Naive thymus-derived CD4-positive, alpha-beta T cell (primary cell): ENCODE measurements around the gene RNF32. TPM values are rescaled to one million over a fixed set of nuclear protein-coding genes. Genes with fewer than 3 reads are reported as not detected.

Source experiments
- ATAC-seq: fragments of 150-1000 bp; cut with Tn5 transposase; 2 replicates; pipeline ENCODE4 v1.10.0; 2021; ENCODE audit warnings: mild to moderate bottlenecking, moderate library complexity
- CTCF ChIA-PET: fragments of 350-600 bp; sonication (Branson Sonifier 250); formaldehyde crosslinking; loops from one replicate; lab custom pipeline; 2021; ENCODE audit warnings: antibody characterized with exemption; lab: Charles Lee
- POLR2A ChIA-PET: fragments of 350-600 bp; sonication (Branson Sonifier 250); formaldehyde crosslinking; loops from one replicate; lab custom pipeline; 2021; ENCODE audit warnings: antibody characterized with exemption, inconsistent platforms; lab: Charles Lee
- DNase-seq, 9 donors: peaks; one replicate each; pipeline versions ENCODE4 v3.0.0 to v3.0.0-alpha.2; 2020 to 2022; ENCODE audit warnings: mixed read lengths in 1 of 9
- H3K27ac ChIP-seq: one replicate; pipeline ENCODE4 v1.7.0; 2013; ENCODE audit warnings: mild to moderate bottlenecking, low read depth, low read length, moderate library complexity
- H3K27me3 ChIP-seq, 2 donors: one replicate each; pipeline ENCODE4 v1.7.0; 2013; ENCODE audit warnings: low read length in 2 of 2, mild to moderate bottlenecking in 2 of 2, moderate library complexity in 2 of 2; ENCODE audit not compliant: control insufficient read depth in 2 of 2, insufficient read depth in 2 of 2
- H3K36me3 ChIP-seq, 3 experiments: 1 replicate in 2 of 3; 2 replicates in 1 of 3; pipeline ENCODE4 v1.7.0; 2013; ENCODE audit warnings: low read length in 3 of 3, mild to moderate bottlenecking in 3 of 3, moderate library complexity in 1 of 3; ENCODE audit not compliant: insufficient read depth in 3 of 3, control insufficient read depth in 2 of 3
- H3K4me1 ChIP-seq, 2 donors: one replicate each; pipeline ENCODE4 v1.7.0; 2013; ENCODE audit warnings: low read length in 2 of 2, mild to moderate bottlenecking in 2 of 2, moderate library complexity in 1 of 2; ENCODE audit not compliant: control insufficient read depth in 2 of 2, insufficient read depth in 2 of 2
- H3K4me3 ChIP-seq: 2 replicates; pipeline ENCODE4 v1.7.0; 2013; ENCODE audit warnings: mild to moderate bottlenecking, low read length
- H3K9me3 ChIP-seq, 3 experiments: 1 replicate in 2 of 3; 2 replicates in 1 of 3; pipeline ENCODE4 v1.7.0; 2013; ENCODE audit warnings: low read length in 3 of 3; ENCODE audit not compliant: control insufficient read depth in 2 of 3
- H3K27ac Mint-ChIP-seq, 9 donors: one replicate each; pipeline ENCODE4 v1.8.0; 2020 to 2022; ENCODE audit warnings: mixed read lengths in 9 of 9, mild to moderate bottlenecking in 8 of 9, moderate library complexity in 5 of 9, inconsistent platforms in 2 of 9
- H3K27me3 Mint-ChIP-seq, 5 donors: one replicate each; pipeline ENCODE4 v1.8.0; 2021 to 2022; ENCODE audit warnings: mixed read lengths in 5 of 5, mild to moderate bottlenecking in 1 of 5
- H3K36me3 Mint-ChIP-seq, 5 donors: one replicate each; pipeline ENCODE4 v1.8.0; 2020 to 2022; ENCODE audit warnings: mixed read lengths in 5 of 5, mild to moderate bottlenecking in 3 of 5, inconsistent platforms in 1 of 5
- H3K4me1 Mint-ChIP-seq, 7 donors: one replicate each; pipeline ENCODE4 v1.8.0; 2020 to 2022; ENCODE audit warnings: mixed read lengths in 7 of 7, mild to moderate bottlenecking in 3 of 7, inconsistent platforms in 1 of 7
- H3K4me3 Mint-ChIP-seq, 10 donors: one replicate each; pipeline ENCODE4 v1.8.0; 2020 to 2022; ENCODE audit warnings: mild to moderate bottlenecking in 10 of 10, mixed read lengths in 10 of 10, moderate library complexity in 6 of 10, inconsistent platforms in 2 of 10
- H3K9me3 Mint-ChIP-seq, 11 donors: one replicate each; pipeline ENCODE4 v1.8.0; 2020 to 2022; ENCODE audit warnings: mixed read lengths in 11 of 11, mild to moderate bottlenecking in 4 of 11, inconsistent platforms in 1 of 11, moderate library complexity in 1 of 11
- intact Hi-C, 2 donors: fragments of 100-400 bp; cut with micrococcal nuclease; formaldehyde crosslinking; loops; one replicate each; pipeline ENCODE4 v1.15.1; 2023
- polyA plus RNA-seq, 2 donors: library from polyadenylated mRNA; unstranded; fragments of 300-500 nt; fragmentation: Illumina TruSeq; gene quantifications; one replicate each; pipeline ENCODE4 v1.2.3, GENCODE V29; 2021
- total RNA-seq, 6 experiments: library from RNA in 5 of 6; stranded (reverse) in 5 of 6; gene quantifications; 1 replicate in 5 of 6; 2 replicates in 1 of 6; pipeline ENCODE4 v1.2.3 and lab custom pipeline; 2021 to 2026

RNF32 gene
- total and polyA plus RNA-seq, 7 experiments from 2014 or later: 0.66 to 2.1 (median 0.85) TPM; not detected in 2

DNA sequence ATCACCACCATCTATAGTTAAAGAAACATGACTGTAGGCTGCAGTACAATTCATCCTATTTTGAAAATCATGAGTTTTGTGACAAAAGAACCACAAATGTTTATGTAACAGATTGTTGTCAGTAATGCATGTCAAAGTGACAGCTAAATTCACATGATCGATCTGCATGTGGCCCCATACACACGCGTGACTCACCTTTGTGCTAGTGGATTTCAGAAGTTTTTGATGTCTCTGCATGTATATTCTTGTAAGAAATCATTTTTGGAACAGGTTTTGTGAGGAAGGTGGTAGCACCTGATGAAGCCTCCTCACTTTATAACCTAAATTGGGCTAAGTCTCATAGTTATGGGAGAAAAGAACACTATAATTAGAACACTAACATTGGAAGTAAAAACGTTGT lies 17.1 kb downstream of the RNF32 start:
- ChIA-PET POLR2A (no interaction called here), CTCF (no interaction called here)
- no peaks in the 10 kb centered on the region for H3K9me3 ChIP-seq
- peaks cover 6 to 13% (median 8%) of the 10 kb centered on the region in 5 donors for H3K27me3 Mint-ChIP-seq
- ATAC-seq (no peak), DNase-seq (no peak)
- peaks cover 0 to 2% (median 0%) of the 10 kb centered on the region in 5 donors for H3K36me3 Mint-ChIP-seq
- peaks cover 0 to 8% (median 0%) of the 10 kb centered on the region in 7 donors for H3K4me1 Mint-ChIP-seq
- H3K4me1 ChIP-seq: no peaks in the 10 kb centered on the region
- intact Hi-C loops: no loop called here
- H3K27ac ChIP-seq: no peak overlapping the region
- H3K4me3 ChIP-seq: no peak overlapping the region
- H3K27me3 ChIP-seq: no peaks in the 10 kb centered on the region
- H3K9me3 Mint-ChIP-seq: no peaks in the 10 kb centered on the region
- H3K4me3 Mint-ChIP-seq: no peak overlapping the region
- H3K36me3 ChIP-seq: no peaks in the 10 kb centered on the region
- no peak overlapping the region for H3K27ac Mint-ChIP-seq

- no peak overlapping the region for H3K4me3 Mint-ChIP-seq
- ChIA-PET POLR2A (no interaction called here), CTCF (no interaction called here)
- intact Hi-C loops: no loop called here
- no peaks in the 10 kb centered on the region for H3K9me3 Mint-ChIP-seq
- peaks cover 0 to 8% (median 0%) of the 10 kb centered on the region in 7 donors for H3K4me1 Mint-ChIP-seq
- Histone ChIP-seq H3K36me3 (no peaks in the 10 kb centered on the region), H3K9me3 (no peaks in the 10 kb centered on the region), H3K27ac (no peak overlapping the region), H3K4me3 (no peak overlapping the region), H3K27me3 (no peaks in the 10 kb centered on the region), H3K4me1 (no peaks in the 10 kb centered on the region)
- H3K36me3 Mint-ChIP-seq: peaks cover 0 to 2% (median 0%) of the 10 kb centered on the region in 5 donors
- ATAC-seq: no peak
- peaks cover 0 to 8% (median 6%) of the 10 kb centered on the region in 5 donors for H3K27me3 Mint-ChIP-seq
- no peak overlapping the region for H3K27ac Mint-ChIP-seq
- DNase-seq: no peak
Measured at GRCh38 chr7:156659203-156659602, 18.6 kb downstream of the RNF32 start.

GRCh38 chr7:156659961-156660360 lies 19.4 kb downstream of the RNF32 start:
- Mint-ChIP-seq H3K27ac (no peak overlapping the region), H3K36me3 (peaks cover 0 to 2% (median 0%) of the 10 kb centered on the region in 5 donors), H3K9me3 (no peaks in the 10 kb centered on the region), H3K4me3 (peak overlapping the region in 1 of 10 donors; percentile 3), H3K27me3 (peaks cover 0 to 8% (median 0%) of the 10 kb centered on the region in 5 donors), H3K4me1 (peaks cover 0 to 8% (median 0%) of the 10 kb centered on the region in 7 donors)
- no peak overlapping the region for H3K27ac ChIP-seq
- H3K36me3 ChIP-seq: no peaks in the 10 kb centered on the region
- no peak for ATAC-seq
- no peaks in the 10 kb centered on the region for H3K4me1 ChIP-seq
- no peak overlapping the region for H3K4me3 ChIP-seq
- DNase-seq: no peak
- H3K9me3 ChIP-seq: no peaks in the 10 kb centered on the region
- POLR2A ChIA-PET: no interaction called here
- CTCF ChIA-PET: no interaction called here
- intact Hi-C loops: no loop called here
- no peaks in the 10 kb centered on the region for H3K27me3 ChIP-seq

- H3K36me3 Mint-ChIP-seq: peaks cover 0 to 2% (median 0%) of the 10 kb centered on the region in 5 donors
- peaks cover 0 to 4% (median 0%) of the 10 kb centered on the region in 7 donors for H3K4me1 Mint-ChIP-seq
- no peak overlapping the region for H3K27ac Mint-ChIP-seq
- no peak overlapping the region for H3K4me3 Mint-ChIP-seq
- ATAC-seq: no peak
- Histone ChIP-seq H3K27ac (no peak overlapping the region), H3K9me3 (no peaks in the 10 kb centered on the region), H3K4me1 (no peaks in the 10 kb centered on the region), H3K27me3 (no peaks in the 10 kb centered on the region), H3K4me3 (no peak overlapping the region), H3K36me3 (no peaks in the 10 kb centered on the region)
- H3K27me3 Mint-ChIP-seq: peaks cover 0 to 8% (median 0%) of the 10 kb centered on the region in 5 donors
- no peaks in the 10 kb centered on the region for H3K9me3 Mint-ChIP-seq
- DNase-seq: no peak
- CTCF ChIA-PET: interaction anchor here (0.7 kb wide), 1 partner anchor 10 kb away, joined by 3 read pairs; no protein-coding TSS in a partner anchor
- POLR2A ChIA-PET: no interaction called here
- intact Hi-C loops: no loop called here
Measured at GRCh38 chr7:156661637-156662036, 21.1 kb downstream of the RNF32 start.

DNA sequence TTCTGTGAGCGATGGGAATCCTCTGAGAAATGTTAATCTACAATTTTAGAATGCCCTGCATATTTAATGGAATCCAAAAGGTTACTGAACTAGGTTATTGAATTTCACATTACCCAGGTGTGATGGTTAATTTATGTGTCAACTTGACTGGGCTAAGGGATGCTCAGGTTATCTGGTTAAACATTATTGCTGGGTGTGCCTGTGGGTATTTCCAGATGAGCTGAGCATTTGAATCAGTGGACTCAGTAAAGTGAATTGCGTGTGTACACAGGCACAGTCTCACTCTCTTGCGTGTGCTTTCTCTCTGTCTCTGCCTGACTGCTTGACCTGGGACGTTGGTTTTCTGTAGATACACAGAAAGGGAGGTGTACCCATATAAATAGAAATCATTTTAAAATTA lies 21.7 kb downstream of the RNF32 start:
- Mint-ChIP-seq H3K36me3 (peaks cover 0 to 2% (median 0%) of the 10 kb centered on the region in 5 donors), H3K27ac (no peak overlapping the region), H3K4me1 (peaks cover 0 to 4% (median 0%) of the 10 kb centered on the region in 7 donors), H3K27me3 (peaks cover 0 to 8% (median 0%) of the 10 kb centered on the region in 5 donors), H3K4me3 (no peak overlapping the region), H3K9me3 (no peaks in the 10 kb centered on the region)
- POLR2A ChIA-PET: no interaction called here
- DNase-seq: no peak
- no peaks in the 10 kb centered on the region for H3K27me3 ChIP-seq
- no peak overlapping the region for H3K27ac ChIP-seq
- intact Hi-C loops: no loop called here
- CTCF ChIA-PET: no interaction called here
- H3K4me3 ChIP-seq: no peak overlapping the region
- ATAC-seq: no peak
- H3K36me3 ChIP-seq: no peaks in the 10 kb centered on the region
- no peaks in the 10 kb centered on the region for H3K9me3 ChIP-seq
- no peaks in the 10 kb centered on the region for H3K4me1 ChIP-seq

DNA sequence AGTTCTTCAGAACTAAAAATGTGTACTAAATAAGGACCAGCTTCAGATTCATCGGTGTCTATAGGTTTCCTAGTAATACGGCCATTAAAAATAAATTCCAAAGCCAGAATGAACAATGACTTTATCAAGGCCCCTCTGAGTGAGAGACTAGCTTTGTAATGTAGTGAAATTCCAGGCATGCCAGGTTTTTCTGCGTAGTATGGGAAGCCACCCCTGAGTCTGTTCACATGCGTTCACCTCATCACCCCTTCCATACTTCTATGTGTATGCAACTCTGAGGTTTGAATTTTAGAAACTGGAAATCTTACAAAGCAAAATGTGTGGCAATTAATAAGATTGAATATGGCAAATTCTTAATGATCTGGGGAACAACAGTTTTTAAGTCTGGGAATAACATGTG lies 24.5 kb downstream of the RNF32 start:
- intact Hi-C loops: no loop called here
- Histone ChIP-seq H3K4me3 (no peak overlapping the region), H3K27ac (no peak overlapping the region), H3K4me1 (no peaks in the 10 kb centered on the region), H3K9me3 (no peaks in the 10 kb centered on the region), H3K27me3 (no peaks in the 10 kb centered on the region), H3K36me3 (no peaks in the 10 kb centered on the region)
- Mint-ChIP-seq H3K36me3 (peaks cover 0 to 10% (median 3%) of the 10 kb centered on the region in 5 donors), H3K9me3 (no peaks in the 10 kb centered on the region), H3K4me3 (no peak overlapping the region), H3K27me3 (no peaks in the 10 kb centered on the region), H3K4me1 (peaks cover 0 to 3% (median 0%) of the 10 kb centered on the region in 7 donors), H3K27ac (no peak overlapping the region)
- ChIA-PET POLR2A (no interaction called here), CTCF (no interaction called here)
- DNase-seq (no peak), ATAC-seq (no peak)

DNA sequence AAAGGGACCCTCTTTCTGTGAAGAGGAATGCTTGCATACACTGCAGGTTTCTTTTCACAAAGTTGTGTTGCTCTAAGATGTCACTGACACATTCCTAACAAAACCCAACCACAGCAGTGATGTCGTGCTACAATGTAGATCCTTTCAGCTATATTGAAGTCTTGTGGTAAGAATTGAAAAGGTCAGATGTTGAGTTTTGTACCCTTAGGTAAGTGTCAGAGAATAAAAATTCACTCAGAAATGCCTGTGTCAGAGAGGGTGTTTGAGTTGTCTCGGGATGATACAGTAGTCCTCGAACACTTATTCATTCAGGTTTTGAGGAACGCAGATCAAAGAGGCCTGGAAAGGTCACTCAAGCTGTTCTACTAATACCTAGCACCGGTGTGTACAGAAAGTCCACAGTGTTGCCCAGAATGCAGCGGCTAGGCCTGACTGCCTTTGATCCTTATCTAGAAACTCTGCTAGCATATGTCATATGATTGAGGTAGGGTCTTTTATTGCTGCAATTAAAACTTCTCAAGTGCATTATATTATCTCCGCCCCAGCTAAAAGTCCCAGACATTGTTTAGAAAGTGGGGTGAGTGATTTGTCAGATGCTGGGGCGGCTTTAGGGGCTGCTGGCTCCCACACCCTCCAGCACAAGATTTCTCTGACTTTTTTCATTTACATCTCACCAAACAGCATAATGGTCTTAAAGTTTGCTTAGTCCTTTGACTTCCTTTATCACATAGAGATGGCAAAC lies 26.0 kb downstream of the RNF32 start:
- Histone ChIP-seq H3K27me3 (no peaks in the 10 kb centered on the region), H3K36me3 (no peaks in the 10 kb centered on the region), H3K9me3 (no peaks in the 10 kb centered on the region), H3K4me3 (no peak overlapping the region), H3K4me1 (no peaks in the 10 kb centered on the region), H3K27ac (no peak overlapping the region)
- H3K4me1 Mint-ChIP-seq: peaks cover 0 to 3% (median 0%) of the 10 kb centered on the region in 7 donors
- peaks cover 0 to 10% (median 5%) of the 10 kb centered on the region in 5 donors for H3K36me3 Mint-ChIP-seq
- ChIA-PET POLR2A (no interaction called here), CTCF (interaction anchor here (0.8 kb wide), 1 partner anchor 20 kb away, joined by 3 read pairs; no protein-coding TSS in a partner anchor)
- ATAC-seq (no peak), DNase-seq (no peak)
- H3K9me3 Mint-ChIP-seq: no peaks in the 10 kb centered on the region
- intact Hi-C loops: no loop called here
- H3K4me3 Mint-ChIP-seq: no peak overlapping the region
- no peaks in the 10 kb centered on the region for H3K27me3 Mint-ChIP-seq
- H3K27ac Mint-ChIP-seq: no peak overlapping the region
